Stimulated activated naive CD8-positive, alpha-beta T cell treated with anti-CD3 and anti-CD28 coated beads, Interleukin-15, amount 100 ng/mL, for 72 hours (primary cell): ENCODE data around the gene PLCH1.
"Not testable (repeated sequence)": the region's sequence is repeated elsewhere in the genome, so short reads cannot be mapped to it uniquely, and the experiment has no call there.

Source experiments
- ATAC-seq: fragments of 150-1000 bp; cut with Tn5 transposase; 2 replicates; pipeline ENCODE4 v1.10.0; 2021; ENCODE audit warnings: mild to moderate bottlenecking, moderate library complexity
- DNase-seq, 2 donors: peaks; one replicate each; pipeline ENCODE4 v3.0.0; 2021 to 2022
- H3K27ac Mint-ChIP-seq, 2 donors: one replicate each; pipeline ENCODE4 v1.8.0; 2022; ENCODE audit warnings: mild to moderate bottlenecking in 2 of 2, mixed read lengths in 2 of 2, moderate library complexity in 2 of 2
- H3K27me3 Mint-ChIP-seq: one replicate; pipeline ENCODE4 v1.8.0; 2022; ENCODE audit warnings: mixed read lengths
- H3K4me1 Mint-ChIP-seq: one replicate; pipeline ENCODE4 v1.8.0; 2022; ENCODE audit warnings: mild to moderate bottlenecking, mixed read lengths
- H3K4me3 Mint-ChIP-seq, 2 donors: one replicate each; pipeline ENCODE4 v1.8.0; 2022; ENCODE audit warnings: mild to moderate bottlenecking in 2 of 2, mixed read lengths in 2 of 2, moderate library complexity in 1 of 2
- H3K9me3 Mint-ChIP-seq, 2 donors: one replicate each; pipeline ENCODE4 v1.8.0; 2022; ENCODE audit warnings: mixed read lengths in 2 of 2

PLCH1 gene

GRCh38 chr3:155619118-155619915, 125.6 kb downstream of the PLCH1 start:
- Mint-ChIP-seq H3K4me3 (no peak overlapping the region), H3K27me3 (no peaks in the 10 kb centered on the region), H3K4me1 (no peaks in the 10 kb centered on the region), H3K9me3 (peaks cover 10 to 15% of the 10 kb centered on the region in 2 donors), H3K27ac (no peak overlapping the region)
- ATAC-seq (no peak), DNase-seq (no peak)

- H3K4me1 Mint-ChIP-seq = no peaks in the 10 kb centered on the region
- no peak overlapping the region for H3K27ac Mint-ChIP-seq
- no peaks in the 10 kb centered on the region for H3K27me3 Mint-ChIP-seq
- H3K4me3 Mint-ChIP-seq = no peak overlapping the region
- H3K9me3 Mint-ChIP-seq = peaks cover 10 to 18% of the 10 kb centered on the region in 2 donors
- ATAC-seq = no peak
- no peak for DNase-seq
Measured at GRCh38 chr3:155618543-155618942, 126.3 kb downstream of the PLCH1 start.

- H3K27ac Mint-ChIP-seq = no peak overlapping the region
- H3K27me3 Mint-ChIP-seq = no peaks in the 10 kb centered on the region
- H3K4me3 Mint-ChIP-seq = no peak overlapping the region
- H3K4me1 Mint-ChIP-seq = no peaks in the 10 kb centered on the region
- ATAC-seq (no peak), DNase-seq (no peak)
- H3K9me3 Mint-ChIP-seq = peaks cover 4 to 25% of the 10 kb centered on the region in 2 donors
Measured at GRCh38 chr3:155617346-155617925, 127.4 kb downstream of the PLCH1 start.

- not testable (repeated sequence) for H3K27me3 Mint-ChIP-seq, H3K4me3 Mint-ChIP-seq, H3K27ac Mint-ChIP-seq, ATAC-seq, DNase-seq, H3K4me1 Mint-ChIP-seq
- peaks cover 7 to 30% of the 10 kb centered on the region in 2 donors for H3K9me3 Mint-ChIP-seq
Measured at GRCh38 chr3:155615141-155615540, 129.7 kb downstream of the PLCH1 start.

- H3K9me3 Mint-ChIP-seq = peaks cover 8 to 33% of the 10 kb centered on the region in 2 donors
- not testable (repeated sequence) for H3K27me3 Mint-ChIP-seq, ATAC-seq, H3K27ac Mint-ChIP-seq, DNase-seq, H3K4me1 Mint-ChIP-seq, H3K4me3 Mint-ChIP-seq
Measured at GRCh38 chr3:155614410-155614809, 130.5 kb downstream of the PLCH1 start.

GRCh38 chr3:155611456-155611855, 133.4 kb downstream of the PLCH1 start:
- DNase-seq = no peak
- Mint-ChIP-seq H3K27ac (no peak overlapping the region), H3K4me3 (no peak overlapping the region), H3K9me3 (peaks cover 16 to 44% of the 10 kb centered on the region in 2 donors), H3K4me1 (no peaks in the 10 kb centered on the region), H3K27me3 (no peaks in the 10 kb centered on the region)
- ATAC-seq = no peak

GRCh38 chr3:155609586-155609985, 135.3 kb downstream of the PLCH1 start:
- ATAC-seq (no peak), DNase-seq (no peak)
- Mint-ChIP-seq H3K4me1 (no peaks in the 10 kb centered on the region), H3K4me3 (no peak overlapping the region), H3K27me3 (no peaks in the 10 kb centered on the region), H3K9me3 (peaks cover 16 to 36% of the 10 kb centered on the region in 2 donors), H3K27ac (no peak overlapping the region)

GRCh38 chr3:155608228-155608920, 136.5 kb downstream of the PLCH1 start:
- DNase-seq (no peak), ATAC-seq (no peak)
- Mint-ChIP-seq H3K27ac (no peak overlapping the region), H3K27me3 (no peaks in the 10 kb centered on the region), H3K9me3 (peaks cover 16 to 24% of the 10 kb centered on the region in 2 donors), H3K4me3 (no peak overlapping the region), H3K4me1 (no peaks in the 10 kb centered on the region)

- no peak overlapping the region for H3K4me3 Mint-ChIP-seq
- H3K27me3 Mint-ChIP-seq = no peaks in the 10 kb centered on the region
- no peaks in the 10 kb centered on the region for H3K4me1 Mint-ChIP-seq
- DNase-seq = no peak
- peaks cover 16 to 21% of the 10 kb centered on the region in 2 donors for H3K9me3 Mint-ChIP-seq
- H3K27ac Mint-ChIP-seq = no peak overlapping the region
- no peak for ATAC-seq
Measured at GRCh38 chr3:155607761-155608160, 137.1 kb downstream of the PLCH1 start.

- ATAC-seq = no peak
- Mint-ChIP-seq H3K27me3 (no peaks in the 10 kb centered on the region), H3K4me1 (no peaks in the 10 kb centered on the region), H3K27ac (no peak overlapping the region), H3K9me3 (peaks cover 13 to 14% of the 10 kb centered on the region in 2 donors), H3K4me3 (no peak overlapping the region)
- DNase-seq = no peak
Measured at GRCh38 chr3:155605571-155605970, 139.3 kb downstream of the PLCH1 start.

GRCh38 chr3:155604967-155605366, 139.9 kb downstream of the PLCH1 start:
- peaks cover 10 to 14% of the 10 kb centered on the region in 2 donors for H3K9me3 Mint-ChIP-seq
- no peak overlapping the region for H3K4me3 Mint-ChIP-seq
- ATAC-seq = no peak
- H3K27ac Mint-ChIP-seq = no peak overlapping the region
- no peak for DNase-seq
- no peaks in the 10 kb centered on the region for H3K27me3 Mint-ChIP-seq
- no peaks in the 10 kb centered on the region for H3K4me1 Mint-ChIP-seq

- Mint-ChIP-seq H3K27ac (no peak overlapping the region), H3K27me3 (no peaks in the 10 kb centered on the region), H3K4me1 (no peaks in the 10 kb centered on the region), H3K9me3 (peaks cover 6 to 8% of the 10 kb centered on the region in 2 donors), H3K4me3 (no peak overlapping the region)
- no peak for DNase-seq
- ATAC-seq = no peak
Measured at GRCh38 chr3:155604126-155604525, 140.7 kb downstream of the PLCH1 start.

GRCh38 chr3:155603302-155603701, 141.6 kb downstream of the PLCH1 start:
- no peaks in the 10 kb centered on the region for H3K27me3 Mint-ChIP-seq
- H3K27ac Mint-ChIP-seq = no peak overlapping the region
- no peaks in the 10 kb centered on the region for H3K4me1 Mint-ChIP-seq
- no peaks in the 10 kb centered on the region for H3K9me3 Mint-ChIP-seq
- H3K4me3 Mint-ChIP-seq = no peak overlapping the region
- ATAC-seq (no peak), DNase-seq (no peak)

- ATAC-seq (peak; percentile 76), DNase-seq (no peak)
- Mint-ChIP-seq H3K4me3 (no peak overlapping the region), H3K27me3 (no peaks in the 10 kb centered on the region), H3K9me3 (no peaks in the 10 kb centered on the region), H3K4me1 (no peaks in the 10 kb centered on the region), H3K27ac (no peak overlapping the region)
Measured at GRCh38 chr3:155602307-155602706, 142.6 kb downstream of the PLCH1 start.

GRCh38 chr3:155598671-155599070, 146.2 kb downstream of the PLCH1 start:
- ATAC-seq (no peak), DNase-seq (no peak)
- Mint-ChIP-seq H3K9me3 (no peaks in the 10 kb centered on the region), H3K4me1 (no peaks in the 10 kb centered on the region), H3K27me3 (no peaks in the 10 kb centered on the region), H3K27ac (no peak overlapping the region), H3K4me3 (no peak overlapping the region)

GRCh38 chr3:155596615-155597014, 148.3 kb downstream of the PLCH1 start:
- H3K27me3 Mint-ChIP-seq = peaks cover 4% of the 10 kb centered on the region
- no peak for DNase-seq
- no peak overlapping the region for H3K4me3 Mint-ChIP-seq
- no peak for ATAC-seq
- H3K4me1 Mint-ChIP-seq = no peaks in the 10 kb centered on the region
- no peak overlapping the region for H3K27ac Mint-ChIP-seq
- no peaks in the 10 kb centered on the region for H3K9me3 Mint-ChIP-seq
